Stimulated activated naive B cell treated with anti-CD40 and anti-IgM and Interleukin-4, amounts not matched to agents 10 μg/mL and 1 μg/mL and 100 μg/mL, for 72 hours (primary cell): ENCODE measurements around the gene YWHAE.
"Not testable (repeated sequence)": the region's sequence is repeated elsewhere in the genome, so short reads cannot be mapped to it uniquely, and the experiment has no call there.

Experiments
- ATAC-seq, 2 donors: fragments of 150-1000 bp; cut with Tn5 transposase; replicated peaks; 2 replicates each; pipeline ENCODE4 v1.10.0; 2021; ENCODE audit warnings: moderate library complexity in 1 of 2
- DNase-seq: peaks from one replicate; pipeline ENCODE4 v3.0.0; 2021
- H3K27ac Mint-ChIP-seq: one replicate; pipeline ENCODE4 v1.8.0; 2022; ENCODE audit warnings: mild to moderate bottlenecking, mixed read lengths
- H3K27me3 Mint-ChIP-seq, 2 donors: one replicate each; pipeline ENCODE4 v1.8.0; 2022; ENCODE audit warnings: mixed read lengths in 2 of 2
- H3K36me3 Mint-ChIP-seq, 2 donors: one replicate each; pipeline ENCODE4 v1.8.0; 2022; ENCODE audit warnings: mixed read lengths in 2 of 2, mild to moderate bottlenecking in 1 of 2
- H3K4me1 Mint-ChIP-seq, 2 donors: one replicate each; pipeline ENCODE4 v1.8.0; 2022; ENCODE audit warnings: mixed read lengths in 2 of 2, mild to moderate bottlenecking in 1 of 2
- H3K4me3 Mint-ChIP-seq, 2 donors: one replicate each; pipeline ENCODE4 v1.8.0; 2022; ENCODE audit warnings: mild to moderate bottlenecking in 2 of 2, mixed read lengths in 2 of 2, moderate library complexity in 1 of 2
- H3K9me3 Mint-ChIP-seq, 2 donors: one replicate each; pipeline ENCODE4 v1.8.0; 2022; ENCODE audit warnings: mixed read lengths in 2 of 2, mild to moderate bottlenecking in 1 of 2

The YWHAE gene

DNA sequence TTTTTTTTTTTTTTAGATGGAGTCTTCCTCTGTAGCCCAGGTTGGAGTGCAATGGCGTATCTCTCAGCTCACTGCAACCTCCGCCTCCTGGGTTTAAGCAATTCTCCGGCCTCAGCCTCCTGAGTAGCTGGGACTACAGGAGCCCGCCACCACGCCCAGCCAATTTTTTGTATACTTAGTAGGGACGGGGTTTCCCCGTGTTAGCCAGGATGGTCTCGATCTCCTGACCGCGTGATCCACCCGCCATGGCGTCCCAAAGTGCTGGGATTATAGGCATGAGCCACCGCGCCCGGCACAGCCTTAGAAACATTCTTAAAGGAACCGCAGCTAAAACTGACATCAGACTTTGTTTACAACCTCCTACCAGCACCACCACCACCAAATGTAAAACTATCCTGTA lies 47.5 kb downstream of the YWHAE start:
- H3K27ac Mint-ChIP-seq, ATAC-seq: not testable (repeated sequence)

DNA sequence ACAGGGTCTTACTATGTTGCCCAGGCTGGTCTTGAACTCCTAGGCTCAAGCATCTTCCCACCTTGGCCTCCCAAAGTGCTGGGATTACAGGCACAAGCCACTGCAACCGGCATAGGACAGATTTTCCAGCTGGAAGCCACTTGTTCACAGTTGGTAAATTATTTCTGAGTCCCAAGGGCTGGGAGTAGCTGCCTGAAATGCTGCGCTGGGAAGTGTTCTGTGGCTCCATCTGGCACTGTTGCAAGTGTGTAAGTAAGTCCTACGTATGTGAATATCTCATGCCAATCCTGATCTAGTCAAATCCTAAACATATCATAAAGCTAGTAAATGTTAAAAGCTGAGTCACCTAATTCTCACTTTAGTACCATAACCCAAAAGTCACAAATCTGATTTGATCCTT lies 48.1 kb downstream of the YWHAE start:
- H3K27ac Mint-ChIP-seq: peak overlapping the region; percentile 25
- no peak for ATAC-seq
- no peak for DNase-seq
- no peak overlapping the region for H3K4me3 Mint-ChIP-seq
- H3K9me3 Mint-ChIP-seq: no peaks in the 10 kb centered on the region
- peaks cover 12% of the 10 kb centered on the region in 2 donors for H3K4me1 Mint-ChIP-seq
- peaks cover 42 to 55% of the 10 kb centered on the region in 2 donors for H3K36me3 Mint-ChIP-seq
- H3K27me3 Mint-ChIP-seq: no peaks in the 10 kb centered on the region

More for the DNA sequence above, 47.5 kb downstream of the YWHAE start:
- not testable (repeated sequence) for H3K9me3 Mint-ChIP-seq, DNase-seq, H3K27me3 Mint-ChIP-seq, H3K4me3 Mint-ChIP-seq
- H3K36me3 Mint-ChIP-seq: peaks cover 40 to 55% of the 10 kb centered on the region in 2 donors
- peaks cover 10 to 12% of the 10 kb centered on the region in 2 donors for H3K4me1 Mint-ChIP-seq

DNA sequence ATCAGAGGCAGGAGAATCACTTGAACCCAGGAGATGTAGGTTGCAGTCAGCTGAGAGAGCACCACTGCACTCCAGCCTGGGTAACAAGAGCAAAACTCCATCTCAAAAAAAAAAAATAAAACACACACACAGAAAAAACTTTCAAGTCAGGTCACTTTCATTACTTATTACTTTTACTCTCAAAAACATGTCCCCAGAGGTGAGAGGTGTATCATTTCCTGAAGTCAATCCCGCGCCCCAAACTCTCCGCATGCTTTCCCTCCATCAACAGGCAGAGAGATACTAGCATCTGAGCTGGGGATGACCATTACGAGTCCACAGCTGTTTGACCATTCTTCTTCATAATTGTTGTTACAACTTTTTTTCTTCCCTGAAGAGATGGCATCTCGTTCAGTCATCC lies 48.7 kb downstream of the YWHAE start:
- H3K4me3 Mint-ChIP-seq: no peak overlapping the region
- no peak for DNase-seq
- no peak for ATAC-seq
- H3K27me3 Mint-ChIP-seq: no peaks in the 10 kb centered on the region
- peaks cover 44 to 53% of the 10 kb centered on the region in 2 donors for H3K36me3 Mint-ChIP-seq
- H3K27ac Mint-ChIP-seq: no peak overlapping the region
- H3K4me1 Mint-ChIP-seq: peaks cover 14 to 17% of the 10 kb centered on the region in 2 donors
- H3K9me3 Mint-ChIP-seq: no peaks in the 10 kb centered on the region

DNA sequence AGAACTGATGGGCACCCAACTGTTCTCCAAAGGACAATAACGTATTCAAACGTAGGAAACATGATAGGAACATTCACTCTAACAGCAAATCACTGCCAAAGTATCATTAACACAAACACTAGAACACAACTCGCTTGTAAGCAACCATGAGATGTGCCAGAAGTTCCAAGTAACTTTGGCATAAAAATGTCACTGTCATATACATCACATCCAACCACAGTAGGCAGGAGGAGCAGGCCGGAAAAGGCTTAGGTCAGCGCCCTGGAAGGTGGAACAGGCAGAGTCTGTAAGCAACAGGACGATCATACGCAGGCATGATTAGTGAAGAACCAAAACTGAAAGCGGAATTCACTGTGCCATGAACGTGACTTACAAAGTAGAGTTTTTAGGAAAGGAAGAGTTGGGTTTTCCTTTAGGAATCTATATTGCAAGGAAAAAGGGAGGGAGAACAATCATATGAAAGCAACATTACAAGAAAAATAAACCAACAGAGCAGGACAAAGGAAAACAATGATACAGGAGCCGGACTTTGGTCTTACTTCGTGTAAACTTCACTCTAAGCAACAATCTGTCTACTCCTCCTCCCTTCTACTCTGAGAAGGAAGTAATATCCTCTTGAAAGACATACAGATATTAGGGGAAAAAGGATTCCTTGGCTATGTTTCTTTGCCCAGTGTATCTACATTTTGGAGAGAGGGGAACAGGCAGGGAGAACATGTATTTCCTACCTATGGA lies 52.3 kb downstream of the YWHAE start:
- peak overlapping the region in 1 of 2 donors; percentile 37 for H3K4me3 Mint-ChIP-seq
- DNase-seq: no peak
- H3K36me3 Mint-ChIP-seq: peaks cover 44 to 63% of the 10 kb centered on the region in 2 donors
- no peaks in the 10 kb centered on the region for H3K27me3 Mint-ChIP-seq
- peak overlapping the region; percentile 47 for H3K27ac Mint-ChIP-seq
- H3K9me3 Mint-ChIP-seq: no peaks in the 10 kb centered on the region
- ATAC-seq: no peak
- peaks cover 25 to 36% of the 10 kb centered on the region in 2 donors for H3K4me1 Mint-ChIP-seq

DNA sequence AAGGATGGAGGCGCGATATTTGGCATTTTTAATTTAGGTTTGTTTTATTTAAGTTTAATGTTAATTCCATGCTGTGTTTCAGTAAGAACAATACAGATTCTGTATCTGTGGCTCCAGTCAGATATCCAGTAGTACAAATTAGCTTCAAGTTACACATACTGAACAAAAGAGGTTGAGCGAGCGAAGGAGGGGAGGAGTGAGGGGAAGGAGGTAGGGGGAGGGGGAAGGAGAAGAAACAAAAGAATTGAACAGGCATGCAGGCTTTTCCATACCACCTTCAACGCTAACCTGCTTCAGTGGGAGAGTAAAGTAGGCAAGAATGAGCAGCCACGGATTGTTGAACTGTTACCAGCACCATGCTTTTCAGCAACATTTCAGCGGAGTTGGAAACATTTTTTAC lies 55.5 kb downstream of the YWHAE start:
- no peak for ATAC-seq
- peaks cover 25 to 44% of the 10 kb centered on the region in 2 donors for H3K4me1 Mint-ChIP-seq
- peaks cover 23 to 45% of the 10 kb centered on the region in 2 donors for H3K36me3 Mint-ChIP-seq
- H3K27me3 Mint-ChIP-seq: no peaks in the 10 kb centered on the region
- no peak for DNase-seq
- H3K9me3 Mint-ChIP-seq: no peaks in the 10 kb centered on the region
- H3K27ac Mint-ChIP-seq: peak overlapping the region; percentile 47
- H3K4me3 Mint-ChIP-seq: no peak overlapping the region

DNA sequence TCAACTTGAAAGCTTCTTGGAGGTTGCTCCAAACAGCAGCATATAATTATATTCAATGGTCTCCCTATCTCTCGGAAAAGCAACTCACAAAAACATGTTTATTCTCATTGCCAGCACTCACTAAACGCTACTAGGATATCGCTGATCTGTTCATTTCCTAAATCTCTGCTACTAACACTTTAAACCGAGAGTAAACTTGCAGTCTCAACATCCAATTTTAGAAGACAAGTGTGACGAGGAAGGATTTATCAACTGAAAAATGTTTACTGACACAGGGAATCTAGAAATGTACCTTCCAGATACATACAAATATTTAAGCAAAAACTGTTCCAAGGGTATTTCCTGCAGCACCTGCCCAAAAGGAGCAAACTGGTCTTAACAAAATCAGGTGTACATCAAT lies 56.5 kb downstream of the YWHAE start:
- DNase-seq (no peak), ATAC-seq (no peak)
- Mint-ChIP-seq H3K4me1 (peaks cover 25 to 39% of the 10 kb centered on the region in 2 donors), H3K27ac (peak overlapping the region; percentile 77), H3K36me3 (peaks cover 23 to 45% of the 10 kb centered on the region in 2 donors), H3K4me3 (peak overlapping the region in 1 of 2 donors; percentile 33), H3K27me3 (no peaks in the 10 kb centered on the region), H3K9me3 (no peaks in the 10 kb centered on the region)

DNA sequence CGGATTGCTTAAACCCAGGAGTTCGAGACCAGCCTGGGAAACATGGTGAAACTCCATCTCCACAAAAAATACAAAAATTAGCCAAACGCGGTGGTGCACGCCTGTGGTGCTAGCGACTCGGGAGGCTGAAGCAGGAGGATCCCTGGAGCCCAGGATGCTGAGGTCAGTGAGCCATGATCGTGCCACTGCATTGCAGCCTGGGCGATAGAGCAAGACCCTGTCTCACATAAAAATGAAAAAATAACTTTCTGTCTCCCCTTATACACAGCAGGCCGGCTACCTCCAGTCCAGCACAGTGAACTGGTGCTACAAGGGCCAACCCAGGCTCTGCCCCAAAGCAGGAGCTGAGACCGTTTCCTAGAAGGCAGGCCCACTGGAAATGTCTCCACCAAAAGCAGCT lies 59.7 kb downstream of the YWHAE start:
- ATAC-seq (no peak), DNase-seq (no peak)
- Mint-ChIP-seq H3K9me3 (no peaks in the 10 kb centered on the region), H3K27ac (no peak overlapping the region), H3K36me3 (peaks cover 15 to 30% of the 10 kb centered on the region in 2 donors), H3K27me3 (no peaks in the 10 kb centered on the region), H3K4me3 (no peak overlapping the region), H3K4me1 (peaks cover 14 to 26% of the 10 kb centered on the region in 2 donors)

DNA sequence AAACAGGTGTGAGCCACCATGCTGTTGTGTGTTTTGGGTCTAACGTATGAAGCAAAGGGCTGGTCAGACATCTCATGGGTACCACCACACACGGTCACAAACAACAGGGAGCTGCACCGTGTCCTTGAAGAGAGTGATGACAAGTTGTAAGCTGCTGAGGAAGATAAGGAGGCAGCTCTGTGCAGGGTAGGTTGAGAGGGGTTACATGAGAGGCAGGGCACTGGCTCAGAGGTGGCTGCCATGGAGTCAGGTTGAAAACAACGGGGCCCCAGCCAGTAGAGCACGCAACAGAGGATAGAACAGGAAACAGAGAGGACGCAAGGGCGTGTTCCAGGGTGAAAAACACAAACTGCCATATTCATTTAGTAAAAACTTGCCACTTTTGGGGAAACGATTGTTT lies 68.3 kb downstream of the YWHAE start:
- Mint-ChIP-seq H3K4me1 (peaks cover 4 to 15% of the 10 kb centered on the region in 2 donors), H3K27ac (no peak overlapping the region), H3K27me3 (no peaks in the 10 kb centered on the region), H3K9me3 (no peaks in the 10 kb centered on the region), H3K4me3 (no peak overlapping the region), H3K36me3 (no peaks in the 10 kb centered on the region)
- ATAC-seq (peak in 1 of 2 donors; percentile 60), DNase-seq (no peak)

DNA sequence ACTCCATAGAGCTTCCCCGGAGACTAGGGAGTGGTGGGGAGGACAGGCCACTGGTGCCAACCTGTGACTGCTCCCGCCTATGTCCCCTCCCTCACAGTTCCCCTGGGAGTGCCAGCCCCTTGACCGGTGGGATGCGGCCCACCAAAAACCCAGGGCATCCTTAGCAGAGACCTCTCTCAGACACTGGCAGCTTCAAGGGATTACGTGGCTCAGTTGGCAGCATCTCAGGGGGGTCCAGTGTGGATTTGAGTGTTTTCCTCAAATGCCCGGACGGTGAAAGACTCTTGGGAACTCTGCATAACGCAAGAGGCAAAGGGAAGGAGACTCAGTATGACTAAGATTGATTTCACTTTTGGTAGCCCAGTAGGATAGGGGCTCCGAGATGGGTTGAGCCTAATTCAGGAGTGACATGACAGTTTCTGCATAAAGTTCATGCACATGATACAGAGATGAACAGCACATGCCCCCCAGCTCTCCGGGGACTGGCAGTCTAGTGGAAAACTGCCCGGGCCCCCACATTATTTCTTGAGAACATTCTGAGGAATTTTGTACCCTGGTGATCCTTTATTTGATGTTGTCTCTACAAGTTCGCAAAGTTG lies 70.2 kb downstream of the YWHAE start:
- no peak for ATAC-seq
- Mint-ChIP-seq H3K4me1 (peaks cover 4 to 15% of the 10 kb centered on the region in 2 donors), H3K9me3 (no peaks in the 10 kb centered on the region), H3K27ac (no peak overlapping the region), H3K27me3 (no peaks in the 10 kb centered on the region), H3K36me3 (no peaks in the 10 kb centered on the region), H3K4me3 (no peak overlapping the region)
- DNase-seq: no peak

DNA sequence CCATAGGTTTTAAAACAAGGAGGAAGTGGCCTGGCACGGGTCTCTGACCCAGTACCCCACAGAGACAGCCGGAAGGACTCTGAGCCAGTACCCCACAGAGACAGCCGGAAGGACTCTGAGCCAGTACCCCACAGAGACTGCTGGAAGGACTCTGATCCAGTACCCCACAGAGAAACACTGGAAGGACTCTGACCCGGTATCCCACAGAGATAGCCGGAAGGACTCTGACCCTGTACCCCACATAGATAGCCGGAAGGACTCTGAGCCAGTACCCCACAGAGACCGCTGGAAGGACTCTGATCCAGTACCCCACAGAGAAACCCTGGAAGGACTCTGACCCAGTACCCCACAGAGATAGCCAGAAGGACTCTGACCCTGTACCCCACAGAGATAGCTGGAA lies 71.6 kb downstream of the YWHAE start:
- Mint-ChIP-seq H3K4me1 (peaks cover 4 to 15% of the 10 kb centered on the region in 2 donors), H3K27ac (no peak overlapping the region), H3K27me3 (peaks cover 4 to 6% of the 10 kb centered on the region in 2 donors), H3K36me3 (no peaks in the 10 kb centered on the region), H3K4me3 (no peak overlapping the region), H3K9me3 (no peaks in the 10 kb centered on the region)
- ATAC-seq: no peak
- DNase-seq: no peak

DNA sequence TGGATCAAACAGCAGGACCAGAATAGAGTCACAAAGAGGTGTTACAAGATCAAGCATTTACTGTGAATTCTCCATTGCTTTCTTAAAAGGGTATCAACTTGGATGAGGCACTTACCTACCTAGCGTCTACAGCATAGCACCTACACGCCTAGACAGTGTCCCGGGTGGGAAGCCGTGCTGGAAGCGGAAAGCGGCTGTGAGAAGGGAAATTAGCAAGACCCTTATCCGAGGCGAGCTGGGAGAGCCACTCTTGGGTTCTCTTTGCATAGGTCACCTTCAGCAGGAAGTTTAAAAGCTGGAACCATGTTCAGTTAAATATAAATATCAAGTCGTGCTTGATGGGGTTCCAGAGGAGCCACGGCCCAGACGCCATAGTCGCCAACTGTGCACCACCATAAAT lies 74.3 kb downstream of the YWHAE start:
- Mint-ChIP-seq H3K4me1 (no peaks in the 10 kb centered on the region), H3K27ac (no peak overlapping the region), H3K27me3 (peaks cover 9 to 15% of the 10 kb centered on the region in 2 donors), H3K9me3 (no peaks in the 10 kb centered on the region), H3K4me3 (no peak overlapping the region), H3K36me3 (no peaks in the 10 kb centered on the region)
- ATAC-seq (no peak), DNase-seq (no peak)

DNA sequence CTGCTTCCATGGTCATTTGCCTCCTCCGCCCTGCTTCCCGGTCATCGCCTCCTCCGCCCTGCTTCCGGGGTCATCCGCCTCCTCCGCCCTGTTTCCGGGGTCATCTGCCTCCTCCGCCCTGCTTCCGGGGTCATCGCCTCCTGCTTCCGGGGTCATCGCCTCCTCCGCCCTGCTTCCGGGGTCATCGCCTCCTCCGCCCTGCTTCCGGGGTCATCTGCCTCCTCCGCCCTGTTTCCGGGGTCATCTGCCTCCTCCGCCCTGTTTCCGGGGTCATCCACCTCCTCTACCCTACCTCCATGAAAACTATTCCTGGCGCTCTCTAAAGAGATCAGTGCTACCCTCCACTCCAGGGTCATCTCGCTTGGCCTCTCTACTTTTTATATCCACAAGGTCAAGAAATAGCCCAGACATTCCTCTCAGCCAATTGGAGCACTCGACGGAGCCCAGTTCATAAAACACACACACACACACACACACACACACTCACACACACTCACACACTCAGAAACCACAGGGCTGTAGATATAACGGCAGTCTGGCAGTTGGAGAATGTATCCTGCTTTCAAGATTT lies 75.7 kb downstream of the YWHAE start:
- H3K9me3 Mint-ChIP-seq: no peaks in the 10 kb centered on the region

DNA sequence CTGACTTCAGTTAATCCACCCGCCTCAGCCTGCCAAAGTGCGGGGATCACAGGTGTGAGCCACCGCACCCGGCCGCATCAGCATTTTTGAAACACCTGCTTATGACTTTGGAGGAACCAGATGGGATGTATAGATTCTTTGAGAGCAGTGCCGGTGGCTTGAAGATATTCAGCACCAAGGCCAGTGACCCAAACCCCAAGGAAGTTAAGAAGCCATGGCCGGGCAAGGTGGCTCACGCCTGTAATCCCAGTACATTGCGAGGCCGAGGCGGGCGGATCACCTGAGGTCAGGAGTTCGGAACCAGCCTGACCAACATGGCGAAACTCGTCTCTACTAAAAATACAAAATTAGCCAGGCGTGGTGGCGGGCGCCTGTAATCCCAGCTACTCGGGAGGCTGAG lies 76.7 kb downstream of the YWHAE start:
- no peaks in the 10 kb centered on the region for H3K9me3 Mint-ChIP-seq
- ATAC-seq (no peak), DNase-seq (no peak)

More for the DNA sequence above, 75.7 kb downstream of the YWHAE start:
- no peaks in the 10 kb centered on the region for H3K4me1 Mint-ChIP-seq
- no peaks in the 10 kb centered on the region for H3K36me3 Mint-ChIP-seq
- no peak for DNase-seq
- peak overlapping the region in 1 of 2 donors; percentile 33 for H3K4me3 Mint-ChIP-seq
- peaks cover 16 to 30% of the 10 kb centered on the region in 2 donors for H3K27me3 Mint-ChIP-seq
- no peak for ATAC-seq
- peak overlapping the region; percentile 33 for H3K27ac Mint-ChIP-seq

DNA sequence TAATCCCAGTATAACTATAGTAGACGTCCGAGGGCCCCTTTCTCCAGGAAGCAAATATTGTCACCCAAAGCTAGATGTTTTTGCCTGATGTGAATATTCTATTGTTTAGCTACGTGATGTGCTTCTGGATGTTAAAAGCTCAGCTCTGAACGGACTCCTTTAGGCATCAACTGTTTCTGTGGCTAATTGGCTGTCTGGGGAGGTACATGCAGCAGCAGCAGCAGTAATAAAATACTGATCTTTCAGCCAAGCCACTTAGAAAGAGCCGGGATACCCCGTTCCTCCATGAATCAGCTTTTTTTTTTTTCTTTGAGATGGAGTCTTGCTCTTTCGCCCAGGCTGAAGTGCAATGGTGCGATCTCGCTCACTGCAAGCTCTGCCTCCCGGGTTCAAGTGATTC lies 77.5 kb downstream of the YWHAE start:
- DNase-seq: no peak
- Mint-ChIP-seq H3K9me3 (no peaks in the 10 kb centered on the region), H3K27ac (no peak overlapping the region), H3K4me3 (no peak overlapping the region), H3K4me1 (no peaks in the 10 kb centered on the region), H3K27me3 (peaks cover 20 to 34% of the 10 kb centered on the region in 2 donors), H3K36me3 (no peaks in the 10 kb centered on the region)
- no peak for ATAC-seq

More for the DNA sequence above, 76.7 kb downstream of the YWHAE start:
- Mint-ChIP-seq H3K4me1 (no peaks in the 10 kb centered on the region), H3K27ac (no peak overlapping the region), H3K36me3 (no peaks in the 10 kb centered on the region), H3K27me3 (peaks cover 20 to 34% of the 10 kb centered on the region in 2 donors), H3K4me3 (no peak overlapping the region)

DNA sequence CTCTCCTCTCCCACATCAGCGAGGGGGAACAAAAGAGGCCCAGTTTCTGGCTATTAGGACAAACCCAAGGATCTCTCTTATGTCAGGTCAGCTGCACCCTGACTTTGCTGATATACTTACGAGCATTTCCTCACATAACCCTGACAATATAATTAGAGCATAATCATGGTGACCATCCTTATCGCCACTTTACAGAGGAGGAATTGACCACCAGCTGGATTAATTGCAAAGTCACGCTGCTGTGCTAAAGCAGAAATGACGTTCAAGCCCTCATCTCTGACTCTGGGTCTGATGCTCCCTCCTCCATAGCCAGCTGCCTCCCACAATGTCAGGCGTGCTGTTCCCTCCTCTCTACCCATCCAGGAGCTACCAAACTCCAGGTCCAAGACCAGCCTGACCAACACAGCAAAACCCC lies 78.0 kb downstream of the YWHAE start:
- Mint-ChIP-seq H3K4me1 (no peaks in the 10 kb centered on the region), H3K36me3 (no peaks in the 10 kb centered on the region), H3K4me3 (no peak overlapping the region), H3K27me3 (peaks cover 20 to 34% of the 10 kb centered on the region in 2 donors), H3K27ac (no peak overlapping the region), H3K9me3 (no peaks in the 10 kb centered on the region)
- DNase-seq (no peak), ATAC-seq (no peak)
